HG03135 (cell line): ENCODE results near the gene ZBTB7A.
"Not testable (repeated sequence)": the region's sequence is repeated elsewhere in the genome, so short reads cannot be mapped to it uniquely, and the experiment has no call there.

Experiments used
- ATAC-seq: cut with Tn5 transposase; IDR thresholded peaks from one replicate; pipeline ENCODE4 v1.9.1; 2021; ENCODE audit warnings: mild to moderate bottlenecking, moderate library complexity; ENCODE audit not compliant: unreplicated experiment

The ZBTB7A gene

DNA sequence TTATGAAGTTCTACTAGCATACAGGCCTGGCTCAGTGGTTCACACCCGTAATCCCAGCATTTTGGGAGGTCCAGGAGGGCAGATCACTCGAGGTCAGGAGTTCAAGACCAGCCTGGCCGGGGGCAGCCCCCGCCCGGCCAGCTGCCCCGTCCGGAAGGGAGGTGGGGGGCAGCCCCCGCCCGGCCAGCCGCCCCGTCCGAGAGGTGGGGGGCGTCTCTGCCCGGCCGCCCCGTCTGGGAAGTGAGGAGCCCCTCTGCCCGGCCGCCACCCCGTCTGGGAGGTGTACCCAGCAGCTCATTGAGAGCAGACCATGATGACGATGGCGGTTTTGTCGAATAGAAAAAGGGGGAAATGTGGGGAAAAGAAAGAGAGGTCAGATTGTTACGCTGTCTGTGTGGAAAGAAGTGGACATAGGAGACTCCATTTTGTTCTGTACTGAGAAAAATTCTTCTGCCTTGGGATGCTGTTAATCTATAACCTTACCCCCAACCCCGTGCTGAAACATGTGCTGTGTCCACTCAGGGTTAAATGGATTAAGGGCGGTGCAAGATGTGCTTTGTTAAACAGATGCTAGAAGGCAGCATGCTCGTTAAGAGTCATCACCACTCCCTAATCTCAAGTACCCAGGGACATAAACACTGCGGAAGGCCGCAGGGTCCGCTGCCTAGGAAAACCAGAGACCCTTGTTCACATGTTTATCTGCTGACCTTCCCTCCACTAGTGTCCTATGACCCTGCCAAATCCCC, 67.9 kb downstream of the ZBTB7A start:
- ATAC-seq, result not testable (repeated sequence)

DNA sequence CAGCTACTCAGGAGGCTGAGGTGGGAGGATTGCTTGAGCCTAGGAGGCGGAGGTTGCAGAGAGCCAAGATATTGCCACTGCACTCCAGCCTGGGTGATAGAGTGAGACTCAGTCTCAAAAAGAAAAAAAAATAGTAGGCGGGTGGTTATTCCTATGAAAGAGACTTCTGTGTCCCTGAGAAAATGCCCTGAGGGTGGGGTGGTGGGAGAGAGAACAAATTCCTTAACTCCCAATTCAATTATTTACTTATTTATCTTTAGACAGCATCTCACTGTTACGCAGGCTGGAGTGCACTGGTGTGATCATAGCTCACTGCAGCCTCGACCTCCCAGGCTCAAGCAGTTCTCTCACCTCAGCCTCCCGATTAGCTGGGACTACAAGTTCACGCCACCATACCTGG, 71.1 kb downstream of the ZBTB7A start:
- ATAC-seq, result no peak
